Endothelial cell of umbilical vein (primary cell): ENCODE data around the gene BNIPL. TPM values are rescaled to one million over a fixed set of nuclear protein-coding genes. Genes with fewer than 3 reads are reported as not detected.
A peak's percentile ranks its signal among the peaks of the same experiment; 100 is the strongest.

ENCODE experiments used
- BruUV-seq: library from RNA; stranded (reverse); fragments of 400-500 nt; replicated peaks from 2 replicates; lab custom pipeline; 2021; lab: Mats Ljungman, UMichigan
- CTCF ChIA-PET: fragments of 300-600, 350-600 bp; sonication (Branson Sonifier 250); formaldehyde crosslinking; loops from one replicate; lab custom pipeline; 2021; ENCODE audit warnings: antibody characterized with exemption, inconsistent platforms; lab: Charles Lee
- POLR2A ChIA-PET: fragments of 300-600, 350-600 bp; sonication (Branson Sonifier 250); formaldehyde crosslinking; loops from one replicate; lab custom pipeline; 2021; ENCODE audit warnings: antibody characterized with exemption, inconsistent platforms; lab: Charles Lee
- DNase-seq: peaks from one replicate; pipeline ENCODE4 v3.0.0-alpha.2; 2011; ENCODE audit warnings: low read depth, low spot score
- FAIRE-seq: peaks from 2 replicates; lab custom pipeline; 2011; peaks lifted over from hg19 to GRCh38; lab: Jason Lieb, UNC
- H2AFZ ChIP-seq: 2 replicates; pipeline ENCODE4 v1.6.0; 2012; ENCODE audit warnings: low read depth, low read length, control low read depth, inconsistent platforms
- H3K27ac ChIP-seq: 2 replicates; pipeline ENCODE4 v1.5.1; 2011; ENCODE audit warnings: low read depth, mild to moderate bottlenecking, control low read depth, low read length, moderate library complexity; ENCODE audit not compliant: insufficient read depth
- H3K27me3 ChIP-seq, 2 experiments: 2 replicates each; pipeline versions ENCODE4 v1.6.0 to v1.6.1; 2011; ENCODE audit warnings: low read length in 2 of 2, mixed read lengths in 1 of 2; ENCODE audit not compliant: control insufficient read depth in 2 of 2, insufficient read depth in 2 of 2
- H3K36me3 ChIP-seq, 2 experiments: 2 replicates in 1 of 2; 3 replicates in 1 of 2; pipeline ENCODE4 v1.5.1; 2011; ENCODE audit warnings: low read length in 2 of 2, mild to moderate bottlenecking in 1 of 2, moderate library complexity in 1 of 2; ENCODE audit not compliant: control insufficient read depth in 2 of 2, insufficient read depth in 2 of 2; ENCODE audit errors: extremely low read depth in 1 of 2
- H3K4me1 ChIP-seq: 3 replicates; pipeline ENCODE4 v1.5.1; 2011; ENCODE audit warnings: mild to moderate bottlenecking, low read length; ENCODE audit not compliant: control insufficient read depth, insufficient read depth; ENCODE audit errors: extremely low read depth
- H3K4me2 ChIP-seq: 2 replicates; pipeline ENCODE4 v1.6.1; 2011; ENCODE audit warnings: low read length, control low read depth, mixed read lengths; ENCODE audit not compliant: insufficient read depth
- H3K4me3 ChIP-seq, 3 experiments: fragments of 200-600 bp in 1 of 3; sonication (generic), shearing (Covaris generic) in 1 of 3; replicated peaks in 1 of 3; 2 replicates each; pipeline ENCODE4 v1.5.1; 2011 to 2016; ENCODE audit warnings: control low read depth in 3 of 3, low read length in 3 of 3, mild to moderate bottlenecking in 2 of 3, inconsistent platforms in 1 of 3, low read depth in 1 of 3, moderate library complexity in 1 of 3; ENCODE audit not compliant: insufficient read depth in 1 of 3
- H3K79me2 ChIP-seq: 2 replicates; pipeline ENCODE4 v1.6.0; 2012; ENCODE audit warnings: low read length, inconsistent platforms; ENCODE audit not compliant: control insufficient read depth, insufficient read depth
- H3K9ac ChIP-seq: replicated peaks from 2 replicates; pipeline ENCODE3; 2011; ENCODE audit warnings: low read length, control low read depth; ENCODE audit not compliant: insufficient read depth; ENCODE audit errors: extremely low read depth
- H3K9me1 ChIP-seq: replicated peaks from 3 replicates; pipeline ENCODE4 v1.6.0; 2011; ENCODE audit warnings: mild to moderate bottlenecking, low read length; ENCODE audit not compliant: control insufficient read depth, insufficient read depth; ENCODE audit errors: extremely low read depth
- H3K9me3 ChIP-seq: replicated peaks from 2 replicates; pipeline ENCODE4 v1.5.1; 2012; ENCODE audit warnings: low read length, inconsistent platforms; ENCODE audit not compliant: control insufficient read depth, insufficient read depth
- H4K20me1 ChIP-seq: replicated peaks from 2 replicates; pipeline ENCODE3; 2011; ENCODE audit warnings: mild to moderate bottlenecking, low read length; ENCODE audit not compliant: control insufficient read depth, insufficient read depth; ENCODE audit errors: extremely low read depth
- EZH2 ChIP-seq: IDR thresholded peaks from 2 replicates; pipeline ENCODE4 v1.6.1; 2012; ENCODE audit warnings: borderline replicate concordance, low read depth, mild to moderate bottlenecking, moderate library complexity, low read length, inconsistent platforms; ENCODE audit not compliant: severe bottlenecking
- FOS ChIP-seq: IDR thresholded peaks from 2 replicates; pipeline ENCODE4 v1.6.1; 2011; ENCODE audit warnings: mild to moderate bottlenecking, low read length, moderate library complexity, borderline replicate concordance; ENCODE audit not compliant: insufficient read depth
- GATA2 ChIP-seq: IDR thresholded peaks from 2 replicates; pipeline ENCODE4 v1.7.0; 2011; ENCODE audit warnings: low read depth, mild to moderate bottlenecking, moderate library complexity, mixed read lengths, low read length; ENCODE audit not compliant: insufficient read length, insufficient read depth
- JUN ChIP-seq: IDR thresholded peaks from 2 replicates; pipeline ENCODE4 v1.6.1; 2011; ENCODE audit warnings: borderline replicate concordance, low read depth; ENCODE audit not compliant: insufficient read length, insufficient read depth
- MYC ChIP-seq: IDR thresholded peaks from one replicate; pipeline ENCODE4 v1.6.1; 2011; ENCODE audit warnings: mild to moderate bottlenecking, low read depth, low read length
- POLR2A ChIP-seq: IDR thresholded peaks from 2 replicates; pipeline ENCODE4 v1.6.1; 2012; ENCODE audit warnings: low read depth, mild to moderate bottlenecking, control low read depth, low read length
- POLR2AphosphoS5 ChIP-seq: IDR thresholded peaks from 2 replicates; pipeline ENCODE4 v1.6.1; 2012; ENCODE audit warnings: low read depth, mild to moderate bottlenecking, control low read depth, low read length, moderate library complexity; ENCODE audit not compliant: insufficient read depth
- dilution Hi-C: fragments of 300-500 bp; cut with MboI; formaldehyde crosslinking; loops from one replicate; pipeline ENCODE4 v1.15.0; 2019; ENCODE audit warnings: low sequenced_read_pairs; ENCODE audit not compliant: extremely low pct_ligation_motif_present
- intact Hi-C: fragments of 100-400 bp; cut with micrococcal nuclease; formaldehyde crosslinking; loops from one replicate; pipeline ENCODE4 v1.10.0; 2022
- polyA plus RNA-seq, 4 experiments: library from polyadenylated mRNA; depleted of rRNA in 3 of 4; stranded (reverse) in 3 of 4; unstranded in 1 of 4; fragments of >200 nt; gene quantifications; 2 replicates each; pipeline versions ENCODE4 v1.2.1 to v1.2.3, GENCODE V29; 2011 to 2012; ENCODE audit warnings: missing spikeins in 1 of 4
- total RNA-seq: library from RNA; stranded (reverse); gene quantifications from 2 replicates; pipeline ENCODE4 v1.2.3, GENCODE V29; 2021
- TF ChIP-seq, protein P1 (sequence below): IDR thresholded peaks from 2 replicates; pipeline ENCODE4 v1.6.1; 2011; ENCODE audit not compliant: insufficient read depth, insufficient read length
- TF ChIP-seq, protein P2 (sequence below), 2 donors: IDR thresholded peaks; 1 replicate in 1 of 2; 2 replicates in 1 of 2; pipeline ENCODE4 v1.5.1; 2011; ENCODE audit warnings: low read length in 2 of 2, mild to moderate bottlenecking in 2 of 2, moderate library complexity in 2 of 2, control low read depth in 1 of 2, inconsistent platforms in 1 of 2, low read depth in 1 of 2; ENCODE audit not compliant: insufficient read depth in 1 of 2; ENCODE audit errors: extremely low read depth in 1 of 2

Gene BNIPL
- total and polyA plus RNA-seq, 2 donors (not counting 3 experiments of a cell fraction or from before 2014, with no cell fraction given) = 0.26 to 0.42 TPM

DNA sequence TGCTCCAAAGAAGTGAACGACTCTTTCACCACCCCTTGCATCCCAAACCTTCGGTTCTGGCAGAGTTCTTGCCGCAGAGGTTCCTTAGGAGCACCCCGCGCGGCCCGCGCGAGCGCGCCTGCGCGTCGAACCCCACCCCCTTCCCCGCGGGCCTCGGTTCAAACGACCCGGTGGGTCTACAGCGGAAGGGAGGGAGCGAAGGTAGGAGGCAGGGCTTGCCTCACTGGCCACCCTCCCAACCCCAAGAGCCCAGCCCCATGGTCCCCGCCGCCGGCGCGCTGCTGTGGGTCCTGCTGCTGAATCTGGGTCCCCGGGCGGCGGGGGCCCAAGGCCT, 11.2 kb downstream of the BNIPL start, which contains the start of gene C1orf56:
Gene C1orf56 (plus strand): TSS at position 161 of the 334 bp plus-strand sequence. CDS start 97 bp downstream, at position 258.
- Histone ChIP-seq H3K9me1 (no peaks in the 10 kb centered on the region), H3K9ac (peak within 1 kb of the TSS; percentile 59), H3K4me2 (peak within 1 kb of the TSS; percentile 74), H3K79me2 (no peaks in the 10 kb centered on the region), H3K27me3 (no peaks in the 10 kb centered on the region), H2AFZ (peak within 1 kb of the TSS; percentile 90), H3K9me3 (no peaks in the 10 kb centered on the region), H3K4me1 (peaks cover 8% of the 10 kb centered on the region), H3K27ac (peak within 1 kb of the TSS; percentile 26), H3K4me3 (peak within 1 kb of the TSS; percentile 66 to 76 (median 73)), H3K36me3 (peaks cover 7% of the 10 kb centered on the region in 2 experiments), H4K20me1 (no peaks in the 10 kb centered on the region)
- no TSS peak for BruUV-seq
- ChIA-PET CTCF (interaction anchor here (0.5 to 3.0 kb wide), 16 partner anchors 9 to 109 kb away, joined by 3 to 29 read pairs (median 5); partner anchors contain the start of genes CDC42SE1, CERS2, GABPB2 and MINDY1), POLR2A (interaction anchor here (1.3 kb wide), 1 partner anchor 10 kb away, joined by 3 read pairs; no protein-coding TSS in a partner anchor)
- no peak for TF ChIP-seq EZH2
- peak; percentile 60 for TF ChIP-seq POLR2AphosphoS5
- peak; percentile 43 for TF ChIP-seq POLR2A
- DNase-seq = peak; percentile 72
- dilution Hi-C loops = no loop called here
- intact Hi-C loops = no loop called here
- FAIRE-seq = peak; percentile 85

DNA sequence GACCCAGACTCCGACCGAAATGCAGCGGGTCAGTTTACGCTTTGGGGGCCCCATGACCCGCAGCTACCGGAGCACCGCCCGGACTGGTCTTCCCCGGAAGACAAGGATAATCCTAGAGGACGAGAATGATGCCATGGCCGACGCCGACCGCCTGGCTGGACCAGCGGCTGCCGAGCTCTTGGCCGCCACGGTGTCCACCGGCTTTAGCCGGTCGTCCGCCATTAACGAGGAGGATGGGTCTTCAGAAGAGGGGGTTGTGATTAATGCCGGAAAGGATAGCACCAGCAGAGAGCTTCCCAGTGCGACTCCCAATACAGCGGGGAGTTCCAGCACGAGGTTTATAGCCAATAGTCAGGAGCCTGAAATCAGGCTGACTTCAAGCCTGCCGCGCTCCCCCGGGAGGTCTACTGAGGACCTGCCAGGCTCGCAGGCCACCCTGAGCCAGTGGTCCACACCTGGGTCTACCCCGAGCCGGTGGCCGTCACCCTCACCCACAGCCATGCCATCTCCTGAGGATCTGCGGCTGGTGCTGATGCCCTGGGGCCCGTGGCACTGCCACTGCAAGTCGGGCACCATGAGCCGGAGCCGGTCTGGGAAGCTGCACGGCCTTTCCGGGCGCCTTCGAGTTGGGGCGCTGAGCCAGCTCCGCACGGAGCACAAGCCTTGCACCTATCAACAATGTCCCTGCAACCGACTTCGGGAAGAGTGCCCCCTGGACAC, 11.7 kb downstream of the BNIPL start:
- peak overlapping the region; percentile 59 for H3K9ac ChIP-seq
- H3K9me3 ChIP-seq = no peaks in the 10 kb centered on the region
- peak overlapping the region; percentile 26 for H3K27ac ChIP-seq
- ChIA-PET POLR2A (interaction anchor here (1.3 kb wide), 1 partner anchor 10 kb away, joined by 3 read pairs; no protein-coding TSS in a partner anchor), CTCF (interaction anchor here (0.7 to 3.0 kb wide), 20 partner anchors 8 to 108 kb away, joined by 3 to 29 read pairs (median 4); partner anchors contain the start of genes BNIPL, CDC42SE1, CERS2 and GABPB2)
- peak overlapping the region; percentile 74 for H3K4me2 ChIP-seq
- peak overlapping the region; percentile 90 for H2AFZ ChIP-seq
- no peaks in the 10 kb centered on the region for H3K27me3 ChIP-seq
- peaks cover 8% of the 10 kb centered on the region for H3K4me1 ChIP-seq
- FAIRE-seq (peak; percentile 80), DNase-seq (peak; percentile 84)
- TF ChIP-seq JUN = no peak
- TF ChIP-seq, protein P1, sequence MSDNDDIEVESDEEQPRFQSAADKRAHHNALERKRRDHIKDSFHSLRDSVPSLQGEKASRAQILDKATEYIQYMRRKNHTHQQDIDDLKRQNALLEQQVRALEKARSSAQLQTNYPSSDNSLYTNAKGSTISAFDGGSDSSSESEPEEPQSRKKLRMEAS = peak; percentile 29
- TF ChIP-seq EZH2 = no peak
- TF ChIP-seq GATA2 = no peak
- no peak for TF ChIP-seq MYC
- peak; percentile 65 for TF ChIP-seq POLR2A
- peak; percentile 58 for TF ChIP-seq POLR2AphosphoS5
- TF ChIP-seq FOS = no peak
- TF ChIP-seq, protein P2, sequence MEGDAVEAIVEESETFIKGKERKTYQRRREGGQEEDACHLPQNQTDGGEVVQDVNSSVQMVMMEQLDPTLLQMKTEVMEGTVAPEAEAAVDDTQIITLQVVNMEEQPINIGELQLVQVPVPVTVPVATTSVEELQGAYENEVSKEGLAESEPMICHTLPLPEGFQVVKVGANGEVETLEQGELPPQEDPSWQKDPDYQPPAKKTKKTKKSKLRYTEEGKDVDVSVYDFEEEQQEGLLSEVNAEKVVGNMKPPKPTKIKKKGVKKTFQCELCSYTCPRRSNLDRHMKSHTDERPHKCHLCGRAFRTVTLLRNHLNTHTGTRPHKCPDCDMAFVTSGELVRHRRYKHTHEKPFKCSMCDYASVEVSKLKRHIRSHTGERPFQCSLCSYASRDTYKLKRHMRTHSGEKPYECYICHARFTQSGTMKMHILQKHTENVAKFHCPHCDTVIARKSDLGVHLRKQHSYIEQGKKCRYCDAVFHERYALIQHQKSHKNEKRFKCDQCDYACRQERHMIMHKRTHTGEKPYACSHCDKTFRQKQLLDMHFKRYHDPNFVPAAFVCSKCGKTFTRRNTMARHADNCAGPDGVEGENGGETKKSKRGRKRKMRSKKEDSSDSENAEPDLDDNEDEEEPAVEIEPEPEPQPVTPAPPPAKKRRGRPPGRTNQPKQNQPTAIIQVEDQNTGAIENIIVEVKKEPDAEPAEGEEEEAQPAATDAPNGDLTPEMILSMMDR (IDR thresholded peaks at IDR 0.05; ENCODE audit: extremely low read depth in 1 of 2, insufficient read depth in 1 of 2, low read depth in 1 of 2, low read length in 2 of 2) = peak; percentile 40 to 74
- H4K20me1 ChIP-seq = no peaks in the 10 kb centered on the region
- dilution Hi-C loops = no loop called here
- peak overlapping the region; percentile 66 to 76 (median 73) for H3K4me3 ChIP-seq
- peaks cover 10 to 12% of the 10 kb centered on the region in 2 experiments for H3K36me3 ChIP-seq
- no peaks in the 10 kb centered on the region for H3K79me2 ChIP-seq
- no peaks in the 10 kb centered on the region for H3K9me1 ChIP-seq
- intact Hi-C loops = loop anchor here (1.0 kb wide), 4 partner anchors 11 to 69 kb away; partner anchors contain the start of genes CDC42SE1 and PRUNE1
- TSS peak; percentile 67 for BruUV-seq
